HG03108 (cell line): ENCODE results near the gene TSPAN17.
A peak's percentile ranks its signal among the peaks of the same experiment; 100 is the strongest.

Experiments used
- ATAC-seq: cut with Tn5 transposase; IDR thresholded peaks from one replicate; pipeline ENCODE4 v1.9.1; 2021; ENCODE audit warnings: moderate library complexity; ENCODE audit not compliant: unreplicated experiment

TSPAN17 gene

GRCh38 chr5:176639981-176640380 is 7.3 kb upstream of the TSPAN17 start:
- no peak for ATAC-seq

GRCh38 chr5:176640616-176641015 is 6.7 kb upstream of the TSPAN17 start:
- ATAC-seq, result no peak

- ATAC-seq, result no peak
Observed at GRCh38 chr5:176642675-176643490, 4.4 kb upstream of the TSPAN17 start.

DNA sequence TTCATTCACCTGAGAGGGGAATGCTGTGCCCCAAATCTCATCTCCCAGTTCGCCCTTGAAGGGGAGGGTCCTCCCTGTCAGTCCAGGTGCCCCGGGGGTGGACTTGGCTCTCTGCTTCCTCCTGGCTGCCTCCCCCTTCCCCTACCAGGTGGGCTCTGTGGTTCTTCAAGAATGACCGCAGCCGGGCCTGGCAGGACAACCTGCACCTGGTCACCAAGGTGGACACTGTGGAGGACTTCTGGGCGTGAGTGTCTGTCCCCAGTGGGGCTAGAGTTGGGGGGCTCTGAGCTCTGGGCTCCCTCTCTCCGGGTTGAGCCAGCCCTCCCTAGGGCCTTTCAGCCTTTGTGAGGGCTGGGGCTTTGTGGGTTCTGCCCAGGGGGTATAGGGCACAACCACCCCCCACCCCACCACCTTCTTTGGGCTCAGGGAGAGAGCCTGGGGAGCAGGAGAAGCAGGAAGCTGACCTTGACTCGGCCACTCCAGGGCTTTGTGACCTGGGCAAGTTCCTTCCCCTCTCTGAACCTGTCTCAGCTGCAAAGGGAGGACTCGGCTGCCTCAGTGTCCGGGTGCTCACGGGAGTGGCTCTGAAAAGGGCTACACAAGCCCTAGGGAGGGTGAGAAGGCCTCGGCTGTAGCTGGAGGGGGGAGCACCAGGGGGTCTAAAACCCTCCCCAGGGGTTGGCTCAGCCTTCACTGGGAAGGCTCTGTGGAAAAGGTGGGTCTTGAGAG is 3.6 kb upstream of the TSPAN17 start:
- ATAC-seq, result no peak

DNA sequence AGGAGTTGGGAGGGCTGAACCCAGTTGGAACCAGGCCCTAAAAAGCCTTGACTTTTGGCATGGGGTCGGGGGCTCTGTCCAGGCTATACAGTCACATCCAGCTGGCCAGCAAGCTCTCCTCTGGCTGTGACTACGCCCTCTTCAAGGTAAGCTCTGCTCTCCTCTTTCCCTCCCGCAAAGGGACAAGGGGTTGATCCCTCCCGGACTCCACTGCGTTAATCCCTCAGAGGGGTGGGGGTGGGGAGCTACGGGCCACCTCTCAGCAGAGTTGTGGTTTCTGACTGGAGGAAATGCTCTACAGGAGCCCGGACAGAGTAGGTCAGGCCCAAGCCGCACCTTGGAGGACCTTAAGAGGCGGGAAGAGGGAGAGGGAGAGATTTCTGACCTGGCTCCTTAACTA is 3.0 kb upstream of the TSPAN17 start:
- no peak for ATAC-seq

- no peak for ATAC-seq
Observed at GRCh38 chr5:176644878-176645670, 2.2 kb upstream of the TSPAN17 start.

- ATAC-seq, result no peak
Observed at GRCh38 chr5:176646049-176646706, 1.1 kb upstream of the TSPAN17 start.

- no peak for ATAC-seq
Observed at GRCh38 chr5:176646707-176647029, 616 bp upstream of the TSPAN17 start.

GRCh38 chr5:176647843-176648473 is 674 bp downstream of the TSPAN17 start:
- no peak for ATAC-seq

- no peak for ATAC-seq
Observed at GRCh38 chr5:176648474-176649194, 1.4 kb downstream of the TSPAN17 start.

GRCh38 chr5:176650354-176650884 is 3.1 kb downstream of the TSPAN17 start:
- no peak for ATAC-seq

DNA sequence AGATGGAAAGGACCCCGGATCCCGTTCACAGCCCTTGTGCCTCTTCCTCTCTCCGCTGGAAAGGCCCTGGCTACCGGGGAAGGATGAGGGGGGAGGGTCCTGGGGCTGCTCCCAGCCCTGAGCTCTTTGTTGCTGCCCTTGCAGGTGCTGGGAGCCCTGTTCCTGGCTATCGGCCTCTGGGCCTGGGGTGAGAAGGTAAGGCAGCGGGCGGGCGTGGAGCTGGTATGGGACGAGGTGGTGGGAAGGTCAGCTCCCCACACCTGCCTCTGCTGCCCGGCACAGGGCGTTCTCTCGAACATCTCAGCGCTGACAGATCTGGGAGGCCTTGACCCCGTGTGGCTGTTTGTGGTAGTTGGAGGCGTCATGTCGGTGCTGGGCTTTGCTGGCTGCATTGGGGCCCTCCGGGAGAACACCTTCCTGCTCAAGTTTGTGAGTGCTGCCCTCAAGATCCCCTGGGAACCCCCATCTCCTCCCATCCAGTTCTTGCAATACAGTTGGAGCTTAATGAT is 4.2 kb downstream of the TSPAN17 start:
- ATAC-seq, result no peak

GRCh38 chr5:176652136-176652535 is 4.9 kb downstream of the TSPAN17 start:
- no peak for ATAC-seq

DNA sequence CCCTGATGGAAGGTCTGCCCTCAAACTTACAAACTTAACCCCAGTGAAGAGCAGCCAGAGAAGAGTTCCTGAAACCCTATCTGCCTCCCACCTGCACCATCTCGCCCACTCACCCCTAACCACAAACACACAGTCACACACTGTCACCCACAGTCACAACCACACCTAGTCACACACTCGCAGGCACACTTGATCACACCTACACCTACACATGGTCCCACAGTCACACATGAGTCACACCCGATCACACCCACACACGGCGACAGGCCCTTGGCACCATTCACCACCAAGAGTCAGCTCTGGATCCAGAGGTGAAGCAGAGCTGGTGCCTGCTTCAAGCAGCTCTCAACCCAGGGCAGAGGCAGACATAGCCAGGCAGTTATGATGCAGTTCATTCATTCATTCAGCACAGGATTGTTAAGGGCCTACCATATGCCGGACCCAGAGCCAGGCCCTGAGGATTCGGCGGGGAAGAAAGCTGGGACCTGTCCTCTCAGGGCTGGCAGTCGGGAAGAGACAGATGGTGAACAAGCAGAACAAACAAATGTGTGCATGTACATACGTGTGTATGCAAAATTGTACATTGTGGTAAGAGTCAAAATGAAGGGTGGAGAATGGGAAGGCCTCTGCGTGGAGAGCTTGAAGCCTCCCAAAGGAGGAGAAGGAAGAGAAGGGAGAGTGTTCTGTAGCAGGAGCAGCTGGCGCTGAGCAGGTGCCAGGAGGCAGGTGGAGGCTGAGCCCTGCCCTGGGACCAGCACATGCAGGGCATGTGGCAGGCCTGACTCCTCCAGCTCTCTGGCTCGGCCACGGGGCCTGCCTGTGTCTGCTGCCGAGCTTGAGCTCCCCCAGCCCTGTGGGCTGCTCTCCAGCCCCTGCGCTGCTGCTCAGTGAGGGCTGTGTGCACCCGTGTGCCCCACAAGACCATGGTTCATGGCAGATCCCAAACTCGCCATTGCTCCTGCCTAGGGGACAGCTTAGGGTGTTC is 6.4 kb downstream of the TSPAN17 start:
- ATAC-seq, result no peak

DNA sequence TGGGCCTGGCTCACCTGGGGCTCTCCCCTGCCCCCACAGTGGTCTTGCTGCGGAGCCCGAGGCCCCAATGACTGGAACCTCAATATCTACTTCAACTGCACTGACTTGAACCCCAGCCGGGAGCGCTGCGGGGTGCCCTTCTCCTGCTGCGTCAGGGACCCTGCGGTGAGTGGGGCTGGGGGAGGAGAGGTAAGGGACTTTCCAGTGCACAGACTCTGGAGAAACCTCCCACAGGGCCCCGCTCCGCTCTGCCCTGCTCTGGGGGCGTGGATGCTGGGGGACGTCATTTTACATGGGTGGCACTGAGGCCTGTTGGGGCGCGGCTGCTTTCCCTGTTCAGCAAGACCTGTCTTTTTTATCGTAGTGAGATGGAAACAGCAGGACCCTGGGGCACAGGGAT is 7.6 kb downstream of the TSPAN17 start:
- ATAC-seq, result no peak

DNA sequence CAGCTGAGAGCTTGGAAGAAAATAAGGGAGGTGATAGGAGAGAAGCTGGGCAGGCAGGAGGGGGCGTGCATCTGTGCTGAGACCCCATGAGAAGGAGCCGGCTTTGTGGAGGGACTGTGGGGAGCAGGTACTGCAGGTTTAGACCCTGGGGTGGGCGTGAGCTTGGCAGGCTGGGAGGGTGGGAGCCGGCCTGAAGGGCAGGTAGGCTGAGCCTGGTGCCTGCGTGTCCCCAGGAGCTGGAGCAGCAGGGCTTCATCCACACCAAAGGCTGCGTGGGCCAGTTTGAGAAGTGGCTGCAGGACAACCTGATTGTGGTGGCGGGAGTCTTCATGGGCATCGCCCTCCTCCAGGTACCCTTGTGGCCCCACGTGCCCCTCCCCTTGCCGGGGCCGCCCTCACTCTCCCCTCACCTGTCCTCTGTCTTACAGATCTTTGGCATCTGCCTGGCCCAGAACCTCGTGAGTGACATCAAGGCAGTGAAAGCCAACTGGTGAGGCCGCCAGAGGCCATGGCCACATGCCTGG is 9.2 kb downstream of the TSPAN17 start:
- no peak for ATAC-seq

GRCh38 chr5:176658007-176658599 is 10.8 kb downstream of the TSPAN17 start:
- peak; percentile 61 for ATAC-seq
